ENCODE measurements around the gene LBH.
"Not testable (repeated sequence)": the region's sequence is repeated elsewhere in the genome, so short reads cannot be mapped to it uniquely, and the experiment has no call there.

DNA sequence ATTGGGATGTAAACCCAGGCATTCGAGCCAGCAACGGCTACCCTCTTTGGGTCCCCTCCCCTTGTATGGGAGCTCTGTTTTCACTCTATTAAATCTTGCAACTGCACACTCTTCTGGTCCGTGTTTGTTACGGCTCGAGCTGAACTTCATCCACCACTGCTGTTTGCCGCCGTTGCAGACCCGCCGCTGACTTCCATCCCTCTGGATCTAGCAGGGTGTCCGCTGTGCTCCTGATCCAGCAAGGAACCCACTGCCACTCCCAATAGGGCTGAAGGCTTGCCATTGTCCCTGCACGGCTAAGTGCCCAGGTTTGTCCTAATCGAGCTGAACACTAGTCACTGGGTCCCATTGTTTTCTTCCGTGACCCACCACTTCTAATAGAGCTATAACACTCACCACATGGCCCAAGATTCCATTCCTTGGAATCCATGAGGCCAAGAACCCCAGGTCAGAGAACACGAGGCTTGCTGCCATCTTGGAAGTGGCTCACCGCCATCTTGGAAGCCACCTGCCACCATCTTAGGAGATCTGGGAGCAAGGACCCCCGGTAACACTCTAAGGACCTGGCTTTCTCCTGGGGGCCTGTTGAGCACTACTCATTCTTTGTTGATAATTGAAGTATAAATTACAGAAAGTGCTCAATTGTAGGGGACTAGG is 37.9 kb downstream of the LBH start:
- TF ChIP-seq GATA2 (IDR thresholded peaks at IDR 0.05; ENCODE audit: insufficient read depth, insufficient read length, low read depth, low read length); MYC (IDR thresholded peaks at IDR 0.05; ENCODE audit: low read depth, low read length); POLR2A (IDR thresholded peaks at IDR 0.05; ENCODE audit: low read depth, low read length); EZH2 (IDR thresholded peaks at IDR 0.05; ENCODE audit: borderline replicate concordance, low read depth, low read length, severe bottlenecking): not testable (repeated sequence)
- TF ChIP-seq, protein P1, sequence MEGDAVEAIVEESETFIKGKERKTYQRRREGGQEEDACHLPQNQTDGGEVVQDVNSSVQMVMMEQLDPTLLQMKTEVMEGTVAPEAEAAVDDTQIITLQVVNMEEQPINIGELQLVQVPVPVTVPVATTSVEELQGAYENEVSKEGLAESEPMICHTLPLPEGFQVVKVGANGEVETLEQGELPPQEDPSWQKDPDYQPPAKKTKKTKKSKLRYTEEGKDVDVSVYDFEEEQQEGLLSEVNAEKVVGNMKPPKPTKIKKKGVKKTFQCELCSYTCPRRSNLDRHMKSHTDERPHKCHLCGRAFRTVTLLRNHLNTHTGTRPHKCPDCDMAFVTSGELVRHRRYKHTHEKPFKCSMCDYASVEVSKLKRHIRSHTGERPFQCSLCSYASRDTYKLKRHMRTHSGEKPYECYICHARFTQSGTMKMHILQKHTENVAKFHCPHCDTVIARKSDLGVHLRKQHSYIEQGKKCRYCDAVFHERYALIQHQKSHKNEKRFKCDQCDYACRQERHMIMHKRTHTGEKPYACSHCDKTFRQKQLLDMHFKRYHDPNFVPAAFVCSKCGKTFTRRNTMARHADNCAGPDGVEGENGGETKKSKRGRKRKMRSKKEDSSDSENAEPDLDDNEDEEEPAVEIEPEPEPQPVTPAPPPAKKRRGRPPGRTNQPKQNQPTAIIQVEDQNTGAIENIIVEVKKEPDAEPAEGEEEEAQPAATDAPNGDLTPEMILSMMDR (IDR thresholded peaks at IDR 0.05; ENCODE audit: extremely low read depth in 1 of 2, insufficient read depth in 1 of 2, low read depth in 1 of 2, low read length in 2 of 2) = not testable (repeated sequence)
- TF ChIP-seq, protein P2, sequence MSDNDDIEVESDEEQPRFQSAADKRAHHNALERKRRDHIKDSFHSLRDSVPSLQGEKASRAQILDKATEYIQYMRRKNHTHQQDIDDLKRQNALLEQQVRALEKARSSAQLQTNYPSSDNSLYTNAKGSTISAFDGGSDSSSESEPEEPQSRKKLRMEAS (IDR thresholded peaks at IDR 0.05; ENCODE audit: insufficient read depth, insufficient read length) = not testable (repeated sequence)

All from endothelial cell of umbilical vein (primary cell).